Endothelial cell of umbilical vein (primary cell): ENCODE data around the gene GPR68. TPM values are rescaled to one million over a fixed set of nuclear protein-coding genes. Genes with fewer than 3 reads are reported as not detected.

Experiments used
- BruUV-seq: library from RNA; stranded (reverse); fragments of 400-500 nt; replicated peaks from 2 replicates; lab custom pipeline; 2021; lab: Mats Ljungman, UMichigan
- CTCF ChIA-PET: fragments of 300-600, 350-600 bp; sonication (Branson Sonifier 250); formaldehyde crosslinking; loops from one replicate; lab custom pipeline; 2021; ENCODE audit warnings: antibody characterized with exemption, inconsistent platforms; lab: Charles Lee
- POLR2A ChIA-PET: fragments of 300-600, 350-600 bp; sonication (Branson Sonifier 250); formaldehyde crosslinking; loops from one replicate; lab custom pipeline; 2021; ENCODE audit warnings: antibody characterized with exemption, inconsistent platforms; lab: Charles Lee
- DNase-seq: peaks from one replicate; pipeline ENCODE4 v3.0.0-alpha.2; 2011; ENCODE audit warnings: low read depth, low spot score
- FAIRE-seq: peaks from 2 replicates; lab custom pipeline; 2011; peaks lifted over from hg19 to GRCh38; lab: Jason Lieb, UNC
- H2AFZ ChIP-seq: 2 replicates; pipeline ENCODE4 v1.6.0; 2012; ENCODE audit warnings: low read depth, low read length, control low read depth, inconsistent platforms
- H3K27ac ChIP-seq: 2 replicates; pipeline ENCODE4 v1.5.1; 2011; ENCODE audit warnings: low read depth, mild to moderate bottlenecking, control low read depth, low read length, moderate library complexity; ENCODE audit not compliant: insufficient read depth
- H3K27me3 ChIP-seq, 2 experiments: 2 replicates each; pipeline versions ENCODE4 v1.6.0 to v1.6.1; 2011; ENCODE audit warnings: low read length in 2 of 2, mixed read lengths in 1 of 2; ENCODE audit not compliant: control insufficient read depth in 2 of 2, insufficient read depth in 2 of 2
- H3K36me3 ChIP-seq, 2 experiments: 2 replicates in 1 of 2; 3 replicates in 1 of 2; pipeline ENCODE4 v1.5.1; 2011; ENCODE audit warnings: low read length in 2 of 2, mild to moderate bottlenecking in 1 of 2, moderate library complexity in 1 of 2; ENCODE audit not compliant: control insufficient read depth in 2 of 2, insufficient read depth in 2 of 2; ENCODE audit errors: extremely low read depth in 1 of 2
- H3K4me1 ChIP-seq: 3 replicates; pipeline ENCODE4 v1.5.1; 2011; ENCODE audit warnings: mild to moderate bottlenecking, low read length; ENCODE audit not compliant: control insufficient read depth, insufficient read depth; ENCODE audit errors: extremely low read depth
- H3K4me2 ChIP-seq: 2 replicates; pipeline ENCODE4 v1.6.1; 2011; ENCODE audit warnings: low read length, control low read depth, mixed read lengths; ENCODE audit not compliant: insufficient read depth
- H3K4me3 ChIP-seq, 3 experiments: fragments of 200-600 bp in 1 of 3; sonication (generic), shearing (Covaris generic) in 1 of 3; replicated peaks in 1 of 3; 2 replicates each; pipeline ENCODE4 v1.5.1; 2011 to 2016; ENCODE audit warnings: control low read depth in 3 of 3, low read length in 3 of 3, mild to moderate bottlenecking in 2 of 3, inconsistent platforms in 1 of 3, low read depth in 1 of 3, moderate library complexity in 1 of 3; ENCODE audit not compliant: insufficient read depth in 1 of 3
- H3K79me2 ChIP-seq: 2 replicates; pipeline ENCODE4 v1.6.0; 2012; ENCODE audit warnings: low read length, inconsistent platforms; ENCODE audit not compliant: control insufficient read depth, insufficient read depth
- H3K9ac ChIP-seq: replicated peaks from 2 replicates; pipeline ENCODE3; 2011; ENCODE audit warnings: low read length, control low read depth; ENCODE audit not compliant: insufficient read depth; ENCODE audit errors: extremely low read depth
- H3K9me1 ChIP-seq: replicated peaks from 3 replicates; pipeline ENCODE4 v1.6.0; 2011; ENCODE audit warnings: mild to moderate bottlenecking, low read length; ENCODE audit not compliant: control insufficient read depth, insufficient read depth; ENCODE audit errors: extremely low read depth
- H3K9me3 ChIP-seq: replicated peaks from 2 replicates; pipeline ENCODE4 v1.5.1; 2012; ENCODE audit warnings: low read length, inconsistent platforms; ENCODE audit not compliant: control insufficient read depth, insufficient read depth
- H4K20me1 ChIP-seq: replicated peaks from 2 replicates; pipeline ENCODE3; 2011; ENCODE audit warnings: mild to moderate bottlenecking, low read length; ENCODE audit not compliant: control insufficient read depth, insufficient read depth; ENCODE audit errors: extremely low read depth
- FOS ChIP-seq: IDR thresholded peaks from 2 replicates; pipeline ENCODE4 v1.6.1; 2011; ENCODE audit warnings: mild to moderate bottlenecking, low read length, moderate library complexity, borderline replicate concordance; ENCODE audit not compliant: insufficient read depth
- JUN ChIP-seq: IDR thresholded peaks from 2 replicates; pipeline ENCODE4 v1.6.1; 2011; ENCODE audit warnings: borderline replicate concordance, low read depth; ENCODE audit not compliant: insufficient read length, insufficient read depth
- MYC ChIP-seq: IDR thresholded peaks from one replicate; pipeline ENCODE4 v1.6.1; 2011; ENCODE audit warnings: mild to moderate bottlenecking, low read depth, low read length
- POLR2A ChIP-seq: IDR thresholded peaks from 2 replicates; pipeline ENCODE4 v1.6.1; 2012; ENCODE audit warnings: low read depth, mild to moderate bottlenecking, control low read depth, low read length
- POLR2AphosphoS5 ChIP-seq: IDR thresholded peaks from 2 replicates; pipeline ENCODE4 v1.6.1; 2012; ENCODE audit warnings: low read depth, mild to moderate bottlenecking, control low read depth, low read length, moderate library complexity; ENCODE audit not compliant: insufficient read depth
- dilution Hi-C: fragments of 300-500 bp; cut with MboI; formaldehyde crosslinking; loops from one replicate; pipeline ENCODE4 v1.15.0; 2019; ENCODE audit warnings: low sequenced_read_pairs; ENCODE audit not compliant: extremely low pct_ligation_motif_present
- intact Hi-C: fragments of 100-400 bp; cut with micrococcal nuclease; formaldehyde crosslinking; loops from one replicate; pipeline ENCODE4 v1.10.0; 2022
- polyA plus RNA-seq, 4 experiments: library from polyadenylated mRNA; depleted of rRNA in 3 of 4; stranded (reverse) in 3 of 4; unstranded in 1 of 4; fragments of >200 nt; gene quantifications; 2 replicates each; pipeline versions ENCODE4 v1.2.1 to v1.2.3, GENCODE V29; 2011 to 2012; ENCODE audit warnings: missing spikeins in 1 of 4
- total RNA-seq: library from RNA; stranded (reverse); gene quantifications from 2 replicates; pipeline ENCODE4 v1.2.3, GENCODE V29; 2021
- TF ChIP-seq, protein P1 (sequence below), 2 donors: IDR thresholded peaks; 1 replicate in 1 of 2; 2 replicates in 1 of 2; pipeline ENCODE4 v1.5.1; 2011; ENCODE audit warnings: low read length in 2 of 2, mild to moderate bottlenecking in 2 of 2, moderate library complexity in 2 of 2, control low read depth in 1 of 2, inconsistent platforms in 1 of 2, low read depth in 1 of 2; ENCODE audit not compliant: insufficient read depth in 1 of 2; ENCODE audit errors: extremely low read depth in 1 of 2

Gene GPR68
- total and polyA plus RNA-seq, 2 donors (not counting 3 experiments of a cell fraction or from before 2014, with no cell fraction given), result 0.24 to 0.36 TPM

DNA sequence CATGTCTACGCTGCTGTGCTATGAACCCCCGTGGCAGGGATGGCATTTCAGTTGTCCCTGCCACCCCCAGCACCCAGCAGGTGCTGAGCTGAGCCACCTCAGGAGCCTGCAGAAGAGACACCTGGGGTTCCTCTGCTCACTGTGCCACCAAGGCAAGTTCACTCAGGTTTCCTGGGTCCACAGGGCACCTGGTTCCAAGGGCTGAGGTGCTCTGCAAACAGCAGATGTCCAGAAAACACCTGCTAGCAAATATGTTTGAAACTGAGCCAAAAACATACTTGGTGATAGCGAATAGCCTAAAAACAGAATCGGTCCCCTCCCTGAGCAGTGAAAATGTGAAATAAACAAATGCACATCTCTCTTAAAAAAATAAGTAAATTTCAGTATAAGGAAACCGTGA, 35.6 kb upstream of the GPR68 start:
- ChIA-PET CTCF (interaction anchor here (6.2 kb wide), 1 partner anchor 103 kb away, joined by 61 read pairs; no protein-coding TSS in a partner anchor), POLR2A (no interaction called here)
- dilution Hi-C loops (loop anchor here (25.0 kb wide), 1 partner anchor 368 kb away; no protein-coding TSS in a partner anchor), intact Hi-C loops (no loop called here)
- Histone ChIP-seq H3K9me1 (no peaks in the 10 kb centered on the region), H3K9me3 (no peaks in the 10 kb centered on the region), H3K27ac (no peak overlapping the region), H3K79me2 (no peaks in the 10 kb centered on the region), H3K4me2 (no peak overlapping the region), H4K20me1 (no peaks in the 10 kb centered on the region), H3K36me3 (peaks cover 10 to 38% of the 10 kb centered on the region in 2 experiments), H2AFZ (no peak overlapping the region), H3K27me3 (no peaks in the 10 kb centered on the region), H3K4me3 (no peak overlapping the region), H3K9ac (no peak overlapping the region), H3K4me1 (no peaks in the 10 kb centered on the region)
- TF ChIP-seq JUN (no peak), POLR2A (no peak), POLR2AphosphoS5 (no peak), MYC (no peak), FOS (no peak)
- TF ChIP-seq, protein P1, sequence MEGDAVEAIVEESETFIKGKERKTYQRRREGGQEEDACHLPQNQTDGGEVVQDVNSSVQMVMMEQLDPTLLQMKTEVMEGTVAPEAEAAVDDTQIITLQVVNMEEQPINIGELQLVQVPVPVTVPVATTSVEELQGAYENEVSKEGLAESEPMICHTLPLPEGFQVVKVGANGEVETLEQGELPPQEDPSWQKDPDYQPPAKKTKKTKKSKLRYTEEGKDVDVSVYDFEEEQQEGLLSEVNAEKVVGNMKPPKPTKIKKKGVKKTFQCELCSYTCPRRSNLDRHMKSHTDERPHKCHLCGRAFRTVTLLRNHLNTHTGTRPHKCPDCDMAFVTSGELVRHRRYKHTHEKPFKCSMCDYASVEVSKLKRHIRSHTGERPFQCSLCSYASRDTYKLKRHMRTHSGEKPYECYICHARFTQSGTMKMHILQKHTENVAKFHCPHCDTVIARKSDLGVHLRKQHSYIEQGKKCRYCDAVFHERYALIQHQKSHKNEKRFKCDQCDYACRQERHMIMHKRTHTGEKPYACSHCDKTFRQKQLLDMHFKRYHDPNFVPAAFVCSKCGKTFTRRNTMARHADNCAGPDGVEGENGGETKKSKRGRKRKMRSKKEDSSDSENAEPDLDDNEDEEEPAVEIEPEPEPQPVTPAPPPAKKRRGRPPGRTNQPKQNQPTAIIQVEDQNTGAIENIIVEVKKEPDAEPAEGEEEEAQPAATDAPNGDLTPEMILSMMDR (IDR thresholded peaks at IDR 0.05; ENCODE audit: extremely low read depth in 1 of 2, insufficient read depth in 1 of 2, low read depth in 1 of 2, low read length in 2 of 2), result no peak
- FAIRE-seq (no peak), DNase-seq (no peak)
- no TSS peak for BruUV-seq
